GM20000 (cell line): ENCODE measurements around the gene HIP1R.

ENCODE experiments used
- DNase-seq: peaks from one replicate; pipeline ENCODE4 v3.0.0; 2012; ENCODE audit warnings: low spot score
- TF ChIP-seq, protein P1 (sequence below): IDR thresholded peaks from 2 replicates; pipeline ENCODE4 v1.5.1; 2012; ENCODE audit warnings: mild to moderate bottlenecking, control low read depth; ENCODE audit errors: extremely low read depth, missing control alignments

HIP1R gene

DNA sequence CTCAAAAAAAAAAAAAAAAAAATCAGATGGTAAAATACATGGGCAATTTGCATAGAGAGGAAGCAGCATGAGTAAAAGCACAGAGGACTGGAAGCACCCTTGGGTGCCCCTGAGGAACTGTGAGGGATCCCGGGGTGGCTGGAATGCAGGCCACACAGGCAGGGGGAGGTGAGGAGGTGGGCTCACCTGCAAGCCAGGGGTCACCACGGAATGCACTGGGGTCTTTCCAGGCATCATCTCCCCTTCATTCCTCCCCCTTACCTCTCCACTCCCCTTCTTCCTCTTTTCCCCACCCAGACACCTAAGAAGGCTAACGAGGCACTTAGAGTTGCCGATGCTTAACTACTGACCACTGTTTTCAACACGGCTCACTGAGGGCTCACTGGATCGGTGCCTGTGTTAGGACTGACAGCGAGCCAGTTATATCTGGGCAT is 14.4 kb upstream of the HIP1R start:
- DNase-seq, result peak; percentile 50
- TF ChIP-seq, protein P1, sequence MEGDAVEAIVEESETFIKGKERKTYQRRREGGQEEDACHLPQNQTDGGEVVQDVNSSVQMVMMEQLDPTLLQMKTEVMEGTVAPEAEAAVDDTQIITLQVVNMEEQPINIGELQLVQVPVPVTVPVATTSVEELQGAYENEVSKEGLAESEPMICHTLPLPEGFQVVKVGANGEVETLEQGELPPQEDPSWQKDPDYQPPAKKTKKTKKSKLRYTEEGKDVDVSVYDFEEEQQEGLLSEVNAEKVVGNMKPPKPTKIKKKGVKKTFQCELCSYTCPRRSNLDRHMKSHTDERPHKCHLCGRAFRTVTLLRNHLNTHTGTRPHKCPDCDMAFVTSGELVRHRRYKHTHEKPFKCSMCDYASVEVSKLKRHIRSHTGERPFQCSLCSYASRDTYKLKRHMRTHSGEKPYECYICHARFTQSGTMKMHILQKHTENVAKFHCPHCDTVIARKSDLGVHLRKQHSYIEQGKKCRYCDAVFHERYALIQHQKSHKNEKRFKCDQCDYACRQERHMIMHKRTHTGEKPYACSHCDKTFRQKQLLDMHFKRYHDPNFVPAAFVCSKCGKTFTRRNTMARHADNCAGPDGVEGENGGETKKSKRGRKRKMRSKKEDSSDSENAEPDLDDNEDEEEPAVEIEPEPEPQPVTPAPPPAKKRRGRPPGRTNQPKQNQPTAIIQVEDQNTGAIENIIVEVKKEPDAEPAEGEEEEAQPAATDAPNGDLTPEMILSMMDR, result no peak

DNA sequence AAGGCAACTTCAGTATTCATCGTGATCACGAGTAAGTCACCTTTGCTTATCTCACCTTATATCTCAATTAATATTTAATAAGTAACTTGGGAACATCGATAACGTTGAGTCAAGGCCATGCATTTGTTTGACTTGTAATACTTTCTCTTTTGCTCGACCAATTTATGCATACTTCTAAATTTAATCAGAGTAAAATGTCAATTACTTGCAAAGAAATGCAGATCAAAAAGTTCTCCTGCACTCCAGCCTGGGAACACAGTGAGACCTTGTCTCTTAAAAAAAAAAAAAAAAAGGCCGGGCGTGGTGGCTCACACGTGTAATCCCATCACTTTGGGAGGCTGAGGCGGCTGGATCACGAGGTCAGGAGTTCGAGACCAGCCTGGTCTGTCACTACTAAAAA is 11.8 kb upstream of the HIP1R start:
- DNase-seq, result no peak
- TF ChIP-seq, protein P1, result no peak

DNA sequence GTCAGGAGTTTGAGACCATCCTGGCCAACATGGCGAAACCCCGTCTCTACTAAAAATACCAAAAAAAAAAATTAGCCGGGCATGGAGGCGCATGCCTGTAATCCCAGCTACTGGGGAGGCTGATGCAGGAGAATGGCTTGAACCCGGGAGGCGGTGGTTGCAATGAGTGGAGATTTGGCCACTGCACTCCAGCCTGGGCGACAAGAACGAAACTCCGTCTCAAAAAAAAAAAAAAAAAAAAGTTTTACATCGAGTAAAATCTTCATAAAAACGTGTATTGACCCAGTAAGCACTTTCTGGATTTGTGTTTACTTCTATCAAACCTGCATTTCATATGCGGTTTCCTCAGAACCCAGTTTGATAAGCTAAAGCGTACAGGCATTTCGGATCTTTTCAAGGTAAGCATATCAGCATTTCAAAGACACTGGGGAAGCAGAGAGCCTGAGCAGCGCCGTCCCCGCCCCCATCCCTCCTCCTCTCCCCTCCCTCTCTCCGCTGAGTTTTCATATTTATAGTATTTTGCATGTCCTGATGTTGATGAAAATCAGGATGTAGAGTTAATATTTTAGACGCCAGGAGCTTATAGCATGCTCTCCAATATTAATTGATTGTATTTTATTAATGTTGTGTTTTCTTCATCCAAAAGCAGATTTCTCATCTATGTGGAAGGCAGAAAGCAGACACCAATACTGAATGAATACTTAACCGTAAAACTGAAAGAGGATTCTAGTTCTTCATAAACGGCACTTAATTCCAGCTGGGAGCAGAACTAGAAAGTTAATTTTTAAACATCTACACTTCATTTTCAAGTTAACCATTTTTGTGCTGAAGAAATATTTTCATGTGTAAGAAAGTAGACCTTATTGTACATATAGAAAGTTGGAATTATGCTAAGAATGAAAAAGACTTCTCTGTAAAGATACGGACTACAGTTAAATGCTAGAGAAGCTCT is 9.2 kb upstream of the HIP1R start:
- no peak for DNase-seq
- TF ChIP-seq, protein P1, result no peak

DNA sequence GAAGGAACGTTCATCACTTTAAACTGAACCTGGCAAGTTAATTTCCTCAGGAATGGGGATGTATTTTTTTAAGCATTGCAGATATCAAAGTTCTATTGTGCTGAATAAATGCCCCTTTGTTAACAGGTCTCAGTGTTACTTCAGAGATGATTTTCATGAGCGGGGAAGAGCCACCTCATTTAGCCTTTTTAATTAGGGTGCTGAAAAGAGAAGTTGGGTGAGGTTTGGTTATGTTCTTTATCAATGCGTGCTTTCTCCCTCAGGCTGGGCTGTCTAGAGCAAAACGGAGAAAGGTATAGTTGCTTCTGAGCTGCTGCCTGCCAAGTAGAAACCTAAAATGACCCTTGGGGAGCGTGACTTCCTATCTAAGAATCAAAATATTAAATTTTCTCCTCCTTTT is 8.0 kb upstream of the HIP1R start:
- TF ChIP-seq, protein P1, result no peak
- peak; percentile 26 for DNase-seq

DNA sequence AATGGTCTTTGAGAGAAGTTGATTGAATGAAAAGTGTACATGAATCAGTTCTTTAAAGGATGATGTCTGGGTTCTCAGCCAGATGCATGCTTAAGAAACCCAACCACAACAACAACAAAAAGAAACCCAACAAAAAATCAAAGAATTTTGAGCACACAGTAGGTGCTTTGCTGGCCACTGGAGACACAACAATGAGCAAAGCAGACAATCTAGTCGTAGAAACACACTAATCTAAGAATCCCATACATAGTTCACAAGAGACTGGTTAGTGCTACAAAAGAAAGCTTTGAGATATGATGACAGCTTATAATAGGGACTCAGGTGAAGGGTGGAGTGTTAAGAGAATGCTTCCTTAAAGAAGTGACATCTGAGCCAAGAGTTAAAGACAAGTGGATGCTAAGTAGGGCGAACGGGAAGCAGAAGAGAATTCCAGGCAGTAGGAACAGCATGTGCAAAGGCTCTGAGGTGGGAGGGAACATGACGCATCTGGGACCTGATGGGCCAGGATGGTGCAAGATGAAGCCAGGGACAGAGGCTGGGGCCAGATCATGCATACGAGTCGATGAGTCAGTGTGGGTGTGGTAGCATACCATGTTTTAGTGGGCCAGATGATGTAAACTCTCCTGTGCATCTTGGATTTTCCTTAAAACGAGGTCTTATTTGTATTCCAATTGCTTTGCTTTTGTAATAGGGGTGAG is 4.6 kb upstream of the HIP1R start:
- TF ChIP-seq, protein P1, result no peak
- no peak for DNase-seq

DNA sequence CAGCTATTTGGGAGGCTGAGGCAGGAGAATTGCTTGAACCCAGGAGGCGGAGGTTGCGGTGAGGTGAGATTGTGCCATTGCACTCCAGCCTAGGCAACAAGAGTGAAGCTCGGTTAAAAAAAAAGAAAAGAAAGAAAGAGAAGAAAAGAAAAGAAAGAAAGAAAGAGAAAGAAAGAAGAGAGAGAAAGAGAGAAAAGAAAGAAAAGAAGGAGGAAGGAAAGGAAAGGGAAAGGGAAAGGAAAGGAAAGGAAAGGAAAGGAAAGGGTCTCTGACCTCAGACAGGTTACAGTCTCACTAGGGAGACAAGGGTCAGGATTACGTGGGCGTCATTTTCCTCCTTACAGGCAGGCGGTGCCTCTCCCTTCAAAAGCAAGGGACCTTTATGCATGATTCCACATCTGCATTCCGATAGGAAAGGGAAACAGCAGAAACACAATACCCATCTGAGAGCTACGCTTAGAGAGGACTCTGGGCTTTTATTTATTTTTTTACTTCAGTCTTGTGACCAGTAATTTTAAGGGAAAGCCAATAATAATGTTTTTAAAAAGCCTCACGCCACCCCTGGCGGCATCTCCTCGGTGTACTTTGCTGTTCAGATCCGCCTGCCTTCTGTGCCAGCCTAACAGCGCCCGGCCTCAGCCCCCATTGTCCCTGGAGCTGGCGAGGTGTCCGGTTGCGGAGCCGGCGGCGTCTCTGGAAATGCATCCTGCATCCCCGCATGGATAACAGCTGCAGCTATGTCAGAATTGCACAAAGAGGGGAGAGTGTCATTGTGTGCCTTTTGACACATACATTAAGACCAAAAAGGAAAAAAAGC is 945 bp upstream of the HIP1R start:
- DNase-seq, result peak; percentile 55
- TF ChIP-seq, protein P1, result no peak

DNA sequence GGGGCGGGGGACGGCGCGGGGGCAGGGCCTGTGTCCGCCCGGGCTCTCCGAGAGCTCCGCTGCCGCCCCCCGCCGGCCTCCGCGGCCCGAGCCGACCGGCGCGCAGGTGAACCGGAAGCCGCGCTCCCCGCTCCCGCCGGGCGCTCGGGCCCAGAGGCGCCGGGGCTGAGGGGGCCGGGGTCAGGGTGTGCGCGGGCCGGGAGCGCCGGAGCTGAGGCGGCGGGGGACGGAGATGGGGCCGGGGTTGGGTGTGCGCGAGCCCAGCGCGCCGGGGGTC is 431 bp downstream of the HIP1R start:
- peak; percentile 90 for DNase-seq

More for the DNA sequence above, 431 bp downstream of the HIP1R start:
- TF ChIP-seq, protein P1, result peak; percentile 14
